Measurements from ENCODE around the gene ITGAV.
"Not testable (repeated sequence)": the region's sequence is repeated elsewhere in the genome, so short reads cannot be mapped to it uniquely, and the experiment has no call there.

The ITGAV gene

DNA sequence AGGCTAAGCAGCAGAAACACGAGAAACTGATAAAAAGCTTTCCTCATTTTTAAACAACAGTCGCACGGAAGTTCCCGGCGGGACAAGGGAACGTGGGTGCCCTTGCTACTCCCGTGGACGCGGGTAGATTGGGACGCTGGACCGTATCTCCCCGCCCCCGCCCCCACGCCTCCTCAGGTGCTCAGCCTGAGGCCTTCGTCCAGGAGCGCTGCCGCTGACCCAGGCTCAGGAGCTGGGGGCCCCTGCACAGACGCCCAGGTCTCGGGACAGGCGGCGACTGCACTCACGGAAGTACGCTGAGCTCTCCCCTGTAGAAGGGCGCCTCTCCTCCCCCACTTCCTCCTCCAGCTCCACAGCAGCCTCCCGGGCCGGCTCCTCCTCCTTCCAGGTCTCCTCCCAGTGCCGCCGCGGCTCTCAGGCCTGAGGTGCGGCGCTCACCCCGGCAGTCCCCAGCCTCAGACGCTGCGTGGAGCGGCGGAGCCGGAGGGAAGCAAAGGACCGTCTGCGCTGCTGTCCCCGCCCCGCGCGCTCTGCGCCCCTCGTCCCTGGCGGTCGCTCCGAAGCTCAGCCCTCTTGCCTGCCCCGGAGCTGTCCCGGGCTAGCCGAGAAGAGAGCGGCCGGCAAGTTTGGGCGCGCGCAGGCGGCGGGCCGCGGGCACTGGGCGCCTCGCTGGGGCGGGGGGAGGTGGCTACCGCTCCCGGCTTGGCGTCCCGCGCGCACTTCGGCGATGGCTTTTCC is at the start of gene ITGAV:
ITGAV (plus strand) TSS at position 445 of the 738 bp plus-strand sequence; CDS start at position 728, 283 bp downstream.
- in situ Hi-C loops (cut with MboI; ENCODE audit: low sequenced_read_pairs): no loop called here

DNA sequence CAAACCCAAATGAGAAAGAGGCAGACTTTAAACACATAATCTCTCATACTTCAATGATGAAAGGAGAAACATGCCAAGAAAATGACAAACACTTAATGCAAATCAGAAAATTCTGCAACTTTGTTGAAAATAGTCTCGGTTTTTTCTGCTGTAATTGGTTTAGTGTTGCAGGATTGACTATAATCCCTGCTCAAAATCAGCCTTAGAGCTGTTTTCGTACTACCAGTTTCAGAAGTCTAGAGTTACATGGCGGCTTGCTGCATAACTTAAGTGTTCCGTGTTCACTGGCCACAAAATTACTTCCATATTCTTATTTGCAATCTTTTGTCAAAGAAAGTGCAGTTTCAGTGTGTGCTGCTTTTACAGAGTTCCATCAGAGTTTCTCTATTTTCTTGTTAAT is 48.9 kb upstream of the ITGAV start:
- in situ Hi-C loops (cut with MboI; ENCODE audit: low sequenced_read_pairs): no loop called here

DNA sequence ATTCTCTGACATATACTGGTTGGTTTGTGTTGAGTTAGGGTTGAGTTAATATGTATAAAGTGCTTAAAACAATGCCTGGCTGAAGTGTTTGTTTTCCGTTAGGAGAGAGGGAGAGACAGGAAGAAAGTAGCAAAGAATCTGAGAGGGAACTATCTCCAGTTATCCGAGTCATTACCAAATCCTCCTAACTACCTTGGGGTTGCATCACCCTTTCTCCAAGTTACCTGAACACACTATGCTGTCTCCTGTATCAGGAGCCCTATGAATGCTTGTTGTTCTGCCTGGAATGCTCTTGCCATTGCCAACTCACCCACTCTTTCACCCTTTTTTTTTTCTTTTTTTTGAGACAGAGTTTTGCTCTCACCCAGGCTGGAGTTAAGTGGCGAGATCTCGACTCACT is 47.9 kb upstream of the ITGAV start:
- in situ Hi-C loops (cut with MboI; ENCODE audit: low sequenced_read_pairs): no loop called here

DNA sequence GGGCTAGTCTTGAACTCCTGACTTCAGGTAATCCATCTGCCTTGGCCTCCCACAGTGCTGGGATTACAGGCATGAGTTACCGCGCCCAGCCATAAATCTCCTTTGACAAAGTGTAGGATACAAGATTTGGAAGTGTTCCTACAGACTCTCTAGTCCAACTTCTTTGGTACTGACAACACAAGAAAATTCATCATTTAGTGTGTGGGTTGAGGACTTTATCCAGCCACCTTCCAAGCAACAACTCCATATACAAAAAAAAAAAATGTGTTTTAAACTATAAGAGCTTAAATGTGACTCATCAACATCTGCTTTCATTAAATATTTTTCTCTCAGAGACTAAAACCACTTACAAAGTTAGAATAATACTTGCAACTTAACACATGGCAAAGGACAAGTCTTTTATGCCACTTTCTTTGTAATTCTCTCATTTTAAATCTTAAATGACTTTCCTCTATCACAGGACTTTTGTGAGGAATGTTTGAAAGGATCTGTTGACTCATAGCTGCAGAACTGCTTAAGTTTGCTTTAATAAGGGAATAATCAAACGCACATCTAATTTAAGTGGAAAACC is 46.2 kb upstream of the ITGAV start:
- in situ Hi-C loops (cut with MboI; ENCODE audit: low sequenced_read_pairs): no loop called here

DNA sequence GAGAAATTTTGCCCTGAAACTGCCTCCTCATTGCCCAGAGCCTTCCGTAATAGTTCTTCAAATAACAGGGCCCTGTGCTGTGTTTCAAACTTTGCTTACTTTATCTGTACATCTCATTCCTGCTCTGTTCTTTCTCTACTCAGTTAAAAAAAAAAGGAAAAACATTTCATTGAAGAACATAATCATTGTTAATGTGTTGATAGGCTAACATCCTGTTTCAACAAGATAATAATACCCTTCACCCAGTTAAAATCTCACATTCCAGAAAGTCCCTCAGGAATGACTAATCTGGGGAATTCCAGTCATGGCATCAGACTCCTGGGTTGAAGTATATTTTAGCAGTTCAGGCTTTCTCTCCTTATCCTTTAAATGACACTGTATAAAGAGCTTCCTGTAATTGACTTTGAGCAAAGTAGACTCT is 45.6 kb upstream of the ITGAV start:
- in situ Hi-C loops (cut with MboI; ENCODE audit: low sequenced_read_pairs): no loop called here

DNA sequence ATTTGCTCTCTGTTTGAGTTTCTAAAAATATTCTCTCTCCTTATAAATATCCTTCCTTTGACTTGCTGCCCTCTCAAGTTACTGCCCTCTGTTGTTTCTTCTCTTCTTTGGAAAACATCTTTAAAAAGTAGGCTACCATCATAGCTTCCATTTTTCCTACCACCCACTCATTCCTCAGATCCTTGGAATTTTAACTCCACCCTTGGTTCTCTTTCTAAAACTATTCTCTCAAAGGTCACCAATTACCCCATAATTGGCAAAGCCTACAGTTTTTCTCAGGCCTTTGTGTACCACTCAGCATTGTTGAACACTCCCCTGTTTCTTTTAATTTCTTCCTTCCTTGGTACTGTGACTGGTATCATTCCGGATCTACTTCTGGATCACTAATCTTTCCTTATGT is 43.0 kb upstream of the ITGAV start:
- in situ Hi-C loops (cut with MboI; ENCODE audit: low sequenced_read_pairs): no loop called here

DNA sequence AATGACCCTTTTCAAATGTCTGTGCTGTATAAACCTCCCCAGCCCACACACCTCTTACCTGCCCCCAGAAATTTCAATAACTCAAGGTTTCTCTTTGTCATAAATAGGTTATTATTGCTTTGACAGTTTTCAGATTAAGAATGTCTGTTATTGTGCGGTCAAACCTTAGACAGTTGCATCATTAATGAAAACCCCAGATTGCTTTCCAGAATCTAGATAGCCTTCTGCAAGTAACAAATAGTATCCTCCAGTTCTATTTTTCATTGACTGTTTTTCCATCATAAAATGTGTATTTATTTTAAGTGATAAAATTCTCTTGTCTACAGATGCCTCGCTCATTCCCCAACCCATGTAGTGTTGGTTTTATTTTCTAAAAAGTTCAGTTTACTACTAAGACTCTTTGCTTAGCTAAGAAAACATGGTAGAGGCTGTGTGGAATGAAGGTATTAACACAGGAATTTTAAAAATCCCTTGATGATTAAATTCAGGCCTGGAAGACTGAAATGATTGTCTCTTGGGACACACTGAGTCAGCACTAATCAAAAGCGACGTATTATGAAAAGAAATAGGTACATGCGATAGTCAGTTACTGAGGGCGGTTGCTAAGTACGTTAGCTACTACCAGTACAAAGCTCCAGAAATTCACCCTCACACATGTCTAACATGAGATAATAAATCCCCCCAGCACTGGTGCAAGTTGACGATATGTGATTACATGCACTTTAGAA is 38.4 kb upstream of the ITGAV start:
- in situ Hi-C loops (cut with MboI; ENCODE audit: low sequenced_read_pairs): no loop called here

DNA sequence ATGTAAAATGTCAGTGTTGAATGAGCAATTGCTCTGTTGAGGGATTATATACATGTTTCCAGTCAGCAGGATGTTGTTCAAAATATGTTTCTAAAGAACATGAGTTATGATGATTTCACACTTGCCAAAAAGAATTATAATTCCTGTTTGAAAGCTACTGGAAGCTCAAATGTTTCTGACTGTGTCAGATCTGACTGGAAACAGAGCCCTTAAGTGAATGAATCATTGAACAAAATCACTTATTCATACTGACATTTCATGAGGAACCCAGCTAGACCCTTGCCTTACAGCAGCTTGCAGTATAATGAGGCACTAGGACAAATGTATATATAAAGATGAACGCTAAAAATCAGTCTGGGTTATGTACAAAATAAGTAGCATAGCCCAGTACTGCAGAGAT is 35.4 kb upstream of the ITGAV start:
- in situ Hi-C loops (cut with MboI; ENCODE audit: low sequenced_read_pairs): no loop called here

DNA sequence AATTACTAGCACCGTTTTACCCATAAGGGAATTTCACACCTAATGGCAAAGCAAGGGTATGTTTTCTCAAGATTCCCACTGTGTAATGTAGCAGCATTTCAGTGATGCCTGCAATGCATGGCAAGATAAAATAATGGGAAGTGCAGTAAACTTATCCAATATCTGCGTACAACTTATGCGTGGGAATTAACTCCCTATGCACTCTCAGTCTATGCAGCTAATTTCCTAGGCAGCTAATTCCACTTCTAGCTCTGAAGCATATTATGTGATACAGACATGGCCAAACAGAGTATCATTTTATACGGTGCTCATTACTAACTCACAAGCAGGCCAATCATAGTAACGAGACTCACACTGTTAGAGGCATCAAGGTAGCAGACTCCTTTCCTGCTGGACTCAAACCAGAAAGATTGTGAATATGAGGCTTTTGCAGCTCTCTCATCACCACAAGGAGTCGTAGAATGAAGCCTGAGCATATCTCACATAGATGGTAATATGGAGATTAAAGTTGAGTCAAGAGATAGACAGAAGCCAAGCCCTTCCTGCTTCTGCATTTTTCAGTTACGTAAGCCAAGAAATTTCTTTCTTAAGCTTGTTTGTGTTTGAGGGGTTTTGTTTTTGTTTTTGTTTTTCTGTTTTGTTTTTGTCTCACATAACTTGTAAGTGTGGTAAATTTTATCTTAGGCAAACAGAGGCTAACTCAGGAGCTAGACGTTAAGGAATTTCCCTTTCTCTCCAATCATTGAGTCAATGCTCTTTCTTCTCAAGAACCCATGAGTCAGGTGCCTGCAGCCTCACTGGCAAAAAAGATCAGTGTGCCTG is 34.8 kb upstream of the ITGAV start:
- in situ Hi-C loops (cut with MboI; ENCODE audit: low sequenced_read_pairs): no loop called here

DNA sequence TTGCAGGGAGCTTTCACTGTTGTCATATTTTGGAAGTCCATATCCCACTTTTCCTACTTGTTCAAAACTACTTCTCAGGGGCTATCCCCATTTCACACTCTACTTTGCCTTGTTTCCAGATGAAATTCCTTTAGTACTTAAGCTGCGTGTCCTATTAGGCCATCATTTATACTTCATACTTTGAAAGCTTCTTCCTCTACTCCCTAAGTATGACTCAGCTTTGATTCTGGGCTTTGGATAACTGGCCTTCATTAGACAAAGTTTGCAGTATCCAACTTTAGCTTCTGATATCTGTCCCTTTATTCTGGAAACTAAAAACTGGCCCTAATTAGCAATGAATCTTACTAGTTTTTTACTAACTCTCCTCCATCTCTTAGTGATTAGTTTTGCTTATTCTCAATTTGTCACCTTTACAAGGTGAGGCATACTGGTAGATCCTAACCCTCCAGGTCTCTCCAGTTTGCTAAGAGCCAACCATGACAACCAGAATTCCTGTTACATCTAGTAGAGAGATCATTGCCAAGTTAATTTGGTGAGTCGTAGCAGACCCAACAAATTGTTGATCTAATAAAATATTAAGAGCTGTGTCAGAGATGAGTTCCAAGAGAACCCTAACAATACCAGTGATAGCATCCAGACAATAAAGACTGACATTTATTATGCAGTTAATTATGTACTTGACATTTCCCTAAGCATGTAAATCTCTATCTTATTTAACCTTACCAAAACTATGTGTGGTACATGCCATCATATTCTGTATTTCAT is 31.2 kb upstream of the ITGAV start:
- in situ Hi-C loops (cut with MboI; ENCODE audit: low sequenced_read_pairs): no loop called here

DNA sequence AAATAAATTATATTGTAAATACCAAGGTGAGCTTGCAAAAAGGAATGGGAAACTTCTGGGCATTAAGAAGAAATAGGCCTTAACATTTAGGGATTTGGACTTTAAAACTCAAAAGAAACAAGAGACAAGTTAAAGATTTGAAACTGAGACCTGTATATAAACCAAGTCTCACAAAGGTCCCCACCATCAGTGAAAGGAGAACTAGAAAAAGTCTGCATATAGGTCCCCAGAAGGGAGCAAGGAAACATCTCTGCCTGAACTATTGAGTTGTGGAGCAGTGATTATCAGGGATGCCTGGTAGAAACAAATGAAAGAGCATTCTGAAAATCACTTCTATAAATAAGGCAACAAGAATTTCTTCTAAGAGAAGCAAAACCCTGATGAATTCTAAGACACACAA is 30.5 kb upstream of the ITGAV start:
- in situ Hi-C loops (cut with MboI; ENCODE audit: low sequenced_read_pairs): no loop called here

DNA sequence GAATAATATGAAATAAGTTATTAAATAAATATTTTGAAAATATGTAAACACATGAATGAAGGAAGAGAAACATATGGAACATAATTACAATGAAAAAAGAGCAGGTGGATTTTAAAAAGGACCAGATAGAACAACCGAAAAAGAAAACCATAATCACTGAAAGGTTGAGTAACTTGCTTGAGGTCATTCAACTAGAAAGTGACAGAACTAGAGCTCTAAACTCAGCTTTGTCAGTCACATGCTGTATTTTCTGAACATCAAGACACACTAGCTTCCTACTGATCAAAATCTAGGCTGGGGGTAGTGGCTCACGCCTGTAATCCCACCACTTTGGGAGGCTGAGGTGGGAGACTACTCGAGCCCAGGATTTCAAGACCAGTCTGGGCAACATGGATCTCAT is 30.0 kb upstream of the ITGAV start:
- in situ Hi-C loops (cut with MboI; ENCODE audit: low sequenced_read_pairs): no loop called here

DNA sequence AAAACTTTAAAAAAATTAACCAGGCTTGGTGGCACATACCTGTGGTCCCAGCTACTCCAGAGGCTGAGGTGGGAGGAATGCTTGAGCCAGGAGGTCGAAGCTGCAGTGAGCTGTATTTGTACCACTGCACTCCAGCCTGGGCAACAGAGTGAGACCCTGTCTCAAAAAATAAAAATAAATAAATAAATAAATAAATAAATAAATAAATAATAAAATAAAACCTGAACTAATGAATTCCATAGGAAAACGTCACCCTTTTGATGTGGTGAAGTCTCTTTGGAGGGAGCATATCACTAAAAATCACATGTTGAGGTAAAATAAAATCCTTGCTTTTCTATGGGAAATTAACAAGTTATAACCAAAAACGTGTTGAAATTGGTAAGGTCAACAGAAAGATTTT is 29.6 kb upstream of the ITGAV start:
- in situ Hi-C loops (cut with MboI; ENCODE audit: low sequenced_read_pairs): no loop called here

DNA sequence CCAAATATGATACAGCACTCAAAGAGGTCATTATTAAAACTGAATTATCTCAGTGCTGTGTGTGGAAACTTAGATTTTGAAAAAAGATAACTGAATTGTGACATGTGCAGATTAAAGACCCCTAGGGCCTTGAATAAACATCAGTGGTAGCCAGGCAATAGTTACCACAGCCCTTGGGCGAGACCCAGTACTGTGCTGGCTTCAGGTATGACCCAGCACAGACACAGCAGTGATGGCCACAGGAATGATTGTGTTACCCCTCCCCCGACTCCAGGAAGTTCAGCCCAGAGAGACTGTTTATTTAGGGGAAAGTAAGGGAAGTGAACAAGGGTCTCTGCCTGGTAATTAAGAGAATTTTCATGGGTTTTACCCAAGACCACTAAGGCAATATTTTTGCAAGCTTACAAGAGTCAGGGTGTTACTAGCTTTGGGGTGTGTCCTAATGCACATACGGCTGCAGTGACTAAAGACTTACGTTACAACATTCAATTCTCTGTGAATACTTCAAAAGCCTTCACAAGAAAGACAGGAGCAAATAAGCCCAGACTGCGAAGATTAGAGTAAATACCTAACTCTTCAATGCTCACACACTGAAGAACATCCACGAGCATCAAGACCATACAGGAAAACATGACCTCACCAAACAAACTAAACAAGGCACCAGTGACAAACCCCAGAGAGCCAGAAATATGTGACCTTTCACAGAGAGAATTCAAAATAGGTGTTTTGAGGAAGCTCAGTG is 28.2 kb upstream of the ITGAV start:
- in situ Hi-C loops (cut with MboI; ENCODE audit: low sequenced_read_pairs): no loop called here

DNA sequence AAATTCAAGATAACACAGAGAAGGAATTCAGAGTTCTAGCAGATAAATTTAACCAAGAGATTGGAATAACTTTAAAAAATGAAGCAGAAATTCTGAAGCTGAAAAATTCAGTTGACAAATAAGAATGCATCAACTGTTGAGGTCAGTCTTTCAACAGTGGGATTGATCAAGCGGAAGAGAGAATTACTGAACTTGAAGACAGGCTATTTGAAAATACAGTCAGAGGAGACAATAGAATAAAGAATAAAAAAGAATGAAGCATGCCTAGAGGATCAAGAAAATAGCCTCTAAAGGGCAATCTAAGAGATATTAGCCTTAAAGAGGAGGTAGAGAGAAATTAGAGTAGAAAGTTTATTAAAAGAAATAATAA is 27.7 kb upstream of the ITGAV start:
- in situ Hi-C loops (cut with MboI; ENCODE audit: low sequenced_read_pairs): no loop called here

DNA sequence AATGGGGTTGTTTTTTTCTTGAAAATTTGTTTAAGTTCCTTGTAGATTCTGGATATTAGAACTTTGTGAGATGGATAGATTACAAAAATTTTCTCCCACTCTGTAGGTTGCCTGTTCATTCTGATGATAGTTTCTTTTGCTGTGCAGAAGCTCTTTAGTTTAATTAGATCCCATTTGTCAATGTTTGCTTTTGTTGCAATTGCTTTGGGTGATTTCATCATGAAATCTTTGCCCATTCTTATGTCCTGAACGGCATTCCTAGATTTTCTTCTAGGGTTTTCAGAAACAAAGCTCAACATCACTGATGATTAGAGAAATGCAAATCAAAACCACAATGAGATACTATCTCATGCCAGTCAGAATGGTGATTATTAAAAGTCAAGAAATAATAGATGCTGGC is 21.3 kb upstream of the ITGAV start:
- in situ Hi-C loops (cut with MboI; ENCODE audit: low sequenced_read_pairs): not testable (repeated sequence)

DNA sequence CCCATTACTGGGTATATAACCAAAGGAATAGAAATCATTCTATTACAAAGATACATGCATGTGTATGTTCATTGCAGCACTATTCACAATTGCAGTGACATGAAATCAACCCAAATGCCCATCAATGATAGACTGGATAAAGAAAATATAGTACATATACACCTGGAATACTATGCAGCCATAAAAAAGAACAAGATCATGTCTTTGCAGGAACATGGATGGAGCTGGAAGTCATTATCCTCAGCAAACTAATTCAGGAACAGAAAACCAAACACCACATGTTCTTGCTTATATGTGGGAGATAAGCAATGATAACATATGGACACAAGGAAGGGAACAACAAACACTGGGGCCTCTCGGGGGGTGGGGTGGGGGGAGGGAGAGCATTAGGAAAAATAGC is 20.7 kb upstream of the ITGAV start:
- in situ Hi-C loops (cut with MboI; ENCODE audit: low sequenced_read_pairs): not testable (repeated sequence)

DNA sequence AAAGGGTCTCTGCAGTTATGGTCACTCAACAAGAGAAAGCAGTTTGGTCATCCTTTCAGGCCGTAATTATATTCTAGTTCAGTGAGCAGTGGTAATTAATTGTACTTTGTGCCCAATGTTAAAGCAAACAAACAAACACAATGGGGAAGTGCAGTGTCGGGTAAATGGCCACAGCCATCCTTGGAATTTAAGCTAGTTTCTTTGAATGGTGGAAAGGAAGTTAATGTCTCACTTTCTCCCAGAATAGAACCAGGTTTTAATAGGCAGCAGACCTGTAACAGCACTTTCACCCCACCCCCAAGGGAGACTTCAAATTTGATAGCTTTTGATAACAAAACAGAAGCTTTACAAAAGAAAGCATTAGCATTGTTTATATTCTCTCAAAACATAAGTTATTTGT is 20.0 kb upstream of the ITGAV start:
- in situ Hi-C loops (cut with MboI; ENCODE audit: low sequenced_read_pairs): no loop called here

DNA sequence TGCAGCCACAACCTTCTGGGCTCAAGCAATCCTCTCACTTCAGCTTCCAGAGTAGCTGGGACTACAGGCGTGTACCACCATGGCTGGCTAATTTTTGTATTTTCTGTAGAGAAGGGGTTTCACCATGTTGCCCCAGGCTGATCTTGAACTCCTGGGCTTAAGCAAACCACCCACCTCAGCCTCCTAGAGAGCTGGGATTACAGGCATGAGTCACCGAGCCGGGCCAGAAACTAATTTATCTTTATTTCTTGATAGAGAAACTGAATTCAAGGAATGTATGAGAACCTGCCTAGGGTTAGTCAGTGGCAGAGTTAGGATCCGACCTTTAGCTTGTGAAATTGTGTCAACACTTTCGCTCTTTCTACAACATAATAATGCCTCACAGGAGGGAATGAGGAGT is 19.3 kb upstream of the ITGAV start:
- in situ Hi-C loops (cut with MboI; ENCODE audit: low sequenced_read_pairs): no loop called here

DNA sequence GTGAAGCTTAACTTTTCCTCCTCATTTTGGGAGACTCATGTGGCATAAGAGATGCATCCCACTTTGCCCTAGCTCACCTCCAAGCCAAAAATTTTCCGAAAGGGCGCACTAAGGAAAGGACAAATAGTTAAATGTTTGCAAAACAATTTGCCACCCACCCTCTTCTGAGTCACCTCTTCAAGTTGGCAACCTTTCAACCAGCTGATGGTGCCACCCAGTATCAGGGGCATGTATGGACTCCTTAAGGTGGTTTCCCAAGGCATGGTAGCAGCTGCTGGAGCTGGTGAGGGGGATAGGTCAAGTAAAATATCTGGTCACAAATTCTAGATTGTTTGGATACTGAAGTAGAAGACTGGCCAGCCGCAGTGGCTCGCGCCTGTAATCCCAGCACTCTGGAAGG is 17.2 kb upstream of the ITGAV start:
- in situ Hi-C loops (cut with MboI; ENCODE audit: low sequenced_read_pairs): no loop called here
